Tibial nerve (tissue), 4 donors: Measurements from ENCODE around the gene CDH4. TPM values are rescaled to one million over a fixed set of nuclear protein-coding genes. Genes with fewer than 3 reads are reported as not detected.

ENCODE experiments used
- DNase-seq, 2 donors: peaks; one replicate each; pipeline ENCODE4 v3.0.0-alpha.2; 2019; ENCODE audit warnings: low spot score in 2 of 2
- H3K27ac ChIP-seq, 4 donors: fragments of 200-600 bp; sonication (generic) in 3 of 4; one replicate each; pipeline ENCODE4 v1.5.1; 2017 to 2019; ENCODE audit warnings: mild to moderate bottlenecking in 1 of 4
- H3K27me3 ChIP-seq, 2 donors: fragments of 200-600 bp; sonication (generic) in 1 of 2; one replicate each; pipeline versions ENCODE4 v1.5.1 to v1.6.0; 2017 to 2019
- H3K36me3 ChIP-seq, 3 donors: fragments of 200-600 bp; sonication (generic); one replicate each; pipeline ENCODE4 v1.5.1; 2018 to 2019
- H3K4me1 ChIP-seq, 4 donors: fragments of 200-600 bp; sonication (generic) in 3 of 4; one replicate each; pipeline ENCODE4 v1.5.1; 2017 to 2019
- H3K4me3 ChIP-seq, 4 donors: fragments of 200-600 bp; sonication (generic) in 3 of 4; one replicate each; pipeline ENCODE4 v1.5.1; 2017 to 2019; ENCODE audit warnings: mild to moderate bottlenecking in 1 of 4, moderate library complexity in 1 of 4
- H3K9me3 ChIP-seq, 4 donors: fragments of 200-600 bp; sonication (generic) in 3 of 4; one replicate each; pipeline ENCODE4 v1.5.1; 2017 to 2019
- EP300 ChIP-seq, 2 donors: sonication (generic); formaldehyde crosslinking; IDR thresholded peaks; one replicate each; pipeline ENCODE4 v1.6.1; 2017; ENCODE audit warnings: antibody characterized with exemption in 2 of 2, mild to moderate bottlenecking in 1 of 2
- POLR2A ChIP-seq, 2 donors: fragments of 450-650 bp; IDR thresholded peaks; one replicate each; pipeline ENCODE4 v1.6.1; 2017; ENCODE audit warnings: antibody characterized with exemption in 2 of 2, mild to moderate bottlenecking in 2 of 2, moderate library complexity in 2 of 2
- WGBS, 2 donors: methylation state at CpG; one replicate each; pipeline ENCODE4 v1.1.5; 2018; 5-methylcytosine and 5-hydroxymethylcytosine counted together
- total RNA-seq, 4 donors: library from RNA; depleted of rRNA; stranded (reverse); fragments of >200 nt; gene quantifications; one replicate each; pipeline ENCODE4 v1.1.0, GENCODE V29; 2016
- TF ChIP-seq, protein P1 (sequence below), 5 experiments: fragments of 200-600 bp in 3 of 5; fragments of 450-650 bp in 2 of 5; sonication (generic) in 3 of 5; IDR thresholded peaks; one replicate each; pipeline ENCODE4 v1.5.1; 2016 to 2019; ENCODE audit warnings: antibody characterized with exemption in 5 of 5, mild to moderate bottlenecking in 3 of 5, moderate library complexity in 2 of 5

The CDH4 gene
- total RNA-seq, 4 donors from 2014 or later: 0.78 to 2.3 (median 1.0) TPM

DNA sequence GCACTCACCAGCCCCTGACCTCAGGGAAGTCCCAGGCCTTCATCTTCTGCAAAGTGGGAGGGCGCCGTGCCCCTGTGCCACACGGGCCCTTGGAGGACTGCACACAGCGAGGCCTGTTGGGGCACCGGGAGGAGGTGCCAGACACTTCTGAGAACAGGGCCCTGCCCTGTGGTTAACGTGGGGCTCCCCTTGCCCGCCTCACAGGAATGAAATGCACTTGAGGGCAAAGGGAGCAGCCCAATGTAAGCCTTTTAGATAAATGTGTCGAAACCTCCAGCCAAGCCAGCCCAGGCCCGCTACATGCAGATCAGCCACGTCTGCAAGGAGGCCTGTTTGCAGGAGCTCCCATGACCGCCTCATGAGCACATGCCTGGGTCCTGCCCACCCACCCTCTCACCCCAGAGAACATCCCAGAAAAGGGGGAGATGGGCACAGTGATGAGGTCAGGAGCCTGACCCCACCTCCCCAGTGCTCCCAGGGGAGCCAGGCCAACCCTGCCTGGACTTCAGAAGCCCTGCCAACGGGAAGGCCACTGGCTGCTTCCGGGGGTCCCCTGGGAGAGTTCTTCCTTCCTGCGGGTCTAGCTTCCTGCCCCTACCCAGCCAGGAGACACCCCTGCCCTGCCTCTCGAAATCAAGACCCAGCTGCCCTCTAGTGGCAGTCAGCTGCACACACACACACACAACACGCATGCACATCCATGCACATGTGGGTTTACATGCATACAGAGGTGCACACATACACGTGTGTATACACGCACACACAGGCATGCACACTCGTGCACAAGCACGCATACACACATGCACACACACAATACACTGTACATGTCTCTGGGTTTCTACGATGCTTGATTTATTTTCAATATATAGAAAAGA lies 634.9 kb downstream of the CDH4 start:
- 49 to 56% methylated on average over 18 to 21 of the region's 21 CpGs for WGBS, 2 donors
- peak in 1 of 2 donors; percentile 27 for DNase-seq

DNA sequence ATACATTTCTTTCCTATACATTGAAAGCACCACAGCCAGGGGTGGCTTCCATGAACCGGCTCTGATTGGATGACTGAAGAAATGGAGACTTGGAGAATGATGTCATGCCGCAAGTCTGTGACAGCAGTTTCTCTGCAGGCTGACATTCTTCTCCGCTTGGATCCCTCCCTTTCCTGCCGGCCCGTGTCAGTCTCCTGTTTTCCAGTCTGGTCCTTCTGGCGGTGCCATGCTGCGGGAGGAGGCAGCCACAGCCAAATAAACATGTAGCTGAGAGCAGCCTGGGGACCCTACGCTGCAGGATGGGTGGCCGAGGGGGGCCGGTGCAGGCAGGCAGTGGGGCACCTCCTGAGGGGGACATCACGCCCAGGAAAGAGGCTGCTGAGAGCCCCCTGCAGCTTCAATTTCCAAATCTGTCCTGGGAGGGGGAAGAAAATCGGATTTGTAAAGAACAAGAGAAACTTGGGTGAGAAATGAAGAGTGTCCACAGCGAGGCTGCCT lies 635.6 kb downstream of the CDH4 start:
- Histone ChIP-seq H3K4me1 (peaks cover 0 to 19% (median 0%) of the 10 kb centered on the region in 4 donors), H3K4me3 (no peak overlapping the region), H3K27ac (no peak overlapping the region), H3K36me3 (no peaks in the 10 kb centered on the region), H3K9me3 (peaks cover 0 to 12% (median 0%) of the 10 kb centered on the region in 4 donors), H3K27me3 (no peaks in the 10 kb centered on the region)
- no peak for DNase-seq
- 70 to 71% methylated on average over 13 of the region's 13 CpGs for WGBS, 2 donors
- no peak for TF ChIP-seq EP300 (IDR thresholded peaks at IDR 0.05)
- no peak for TF ChIP-seq POLR2A (IDR thresholded peaks at IDR 0.05)
- TF ChIP-seq, protein P1, sequence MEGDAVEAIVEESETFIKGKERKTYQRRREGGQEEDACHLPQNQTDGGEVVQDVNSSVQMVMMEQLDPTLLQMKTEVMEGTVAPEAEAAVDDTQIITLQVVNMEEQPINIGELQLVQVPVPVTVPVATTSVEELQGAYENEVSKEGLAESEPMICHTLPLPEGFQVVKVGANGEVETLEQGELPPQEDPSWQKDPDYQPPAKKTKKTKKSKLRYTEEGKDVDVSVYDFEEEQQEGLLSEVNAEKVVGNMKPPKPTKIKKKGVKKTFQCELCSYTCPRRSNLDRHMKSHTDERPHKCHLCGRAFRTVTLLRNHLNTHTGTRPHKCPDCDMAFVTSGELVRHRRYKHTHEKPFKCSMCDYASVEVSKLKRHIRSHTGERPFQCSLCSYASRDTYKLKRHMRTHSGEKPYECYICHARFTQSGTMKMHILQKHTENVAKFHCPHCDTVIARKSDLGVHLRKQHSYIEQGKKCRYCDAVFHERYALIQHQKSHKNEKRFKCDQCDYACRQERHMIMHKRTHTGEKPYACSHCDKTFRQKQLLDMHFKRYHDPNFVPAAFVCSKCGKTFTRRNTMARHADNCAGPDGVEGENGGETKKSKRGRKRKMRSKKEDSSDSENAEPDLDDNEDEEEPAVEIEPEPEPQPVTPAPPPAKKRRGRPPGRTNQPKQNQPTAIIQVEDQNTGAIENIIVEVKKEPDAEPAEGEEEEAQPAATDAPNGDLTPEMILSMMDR (IDR thresholded peaks at IDR 0.05): no peak

More for the DNA sequence above, 634.9 kb downstream of the CDH4 start:
- peaks cover 0 to 19% (median 0%) of the 10 kb centered on the region in 4 donors for H3K4me1 ChIP-seq
- peaks cover 0 to 6% (median 0%) of the 10 kb centered on the region in 4 donors for H3K9me3 ChIP-seq
- no peaks in the 10 kb centered on the region for H3K36me3 ChIP-seq
- H3K27ac ChIP-seq: no peak overlapping the region
- H3K4me3 ChIP-seq: no peak overlapping the region
- TF ChIP-seq, protein P1 (IDR thresholded peaks at IDR 0.05): peak; percentile 47 to 71 (median 53)
- TF ChIP-seq EP300 (IDR thresholded peaks at IDR 0.05) (no peak), POLR2A (IDR thresholded peaks at IDR 0.05) (no peak)
- no peaks in the 10 kb centered on the region for H3K27me3 ChIP-seq

- 92 to 93% methylated on average over 16 to 17 of the region's 19 CpGs for WGBS, 2 donors
- H3K27ac ChIP-seq: no peak overlapping the region
- peaks cover 0 to 13% (median 0%) of the 10 kb centered on the region in 4 donors for H3K9me3 ChIP-seq
Measured at GRCh38 chr20:61888101-61888865, 636.2 kb downstream of the CDH4 start.

DNA sequence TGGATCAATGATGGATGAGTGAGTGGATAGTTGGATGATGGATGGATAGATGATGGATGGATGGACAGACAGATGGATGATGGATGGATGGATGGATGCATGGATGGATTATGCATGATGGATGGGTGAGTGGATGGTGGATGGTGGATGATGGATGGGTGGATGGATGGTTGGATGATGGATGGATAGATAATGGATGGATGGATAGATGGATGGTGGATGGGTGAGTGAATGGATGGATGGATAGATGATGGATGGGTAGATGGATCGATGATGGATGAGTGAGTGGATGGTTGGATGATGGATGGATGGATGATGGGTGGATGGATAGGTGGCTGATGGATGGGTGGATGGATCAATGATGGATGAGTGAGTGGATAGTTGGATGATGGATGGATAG lies 637.6 kb downstream of the CDH4 start:
- TF ChIP-seq POLR2A (IDR thresholded peaks at IDR 0.05): no peak
- TF ChIP-seq EP300 (IDR thresholded peaks at IDR 0.05): no peak
- TF ChIP-seq, protein P1 (IDR thresholded peaks at IDR 0.05): no peak
- H3K27ac ChIP-seq: no peak overlapping the region
- WGBS, 2 donors: 85 to 96% methylated on average over 1 of the region's 1 CpG
- peaks cover 0 to 13% (median 0%) of the 10 kb centered on the region in 4 donors for H3K9me3 ChIP-seq
- H3K27me3 ChIP-seq: no peaks in the 10 kb centered on the region
- no peak for DNase-seq
- H3K4me1 ChIP-seq: peaks cover 0 to 4% (median 0%) of the 10 kb centered on the region in 4 donors
- H3K4me3 ChIP-seq: no peak overlapping the region
- H3K36me3 ChIP-seq: no peaks in the 10 kb centered on the region

More at GRCh38 chr20:61888101-61888865, 636.2 kb downstream of the CDH4 start:
- TF ChIP-seq POLR2A (IDR thresholded peaks at IDR 0.05): no peak
- TF ChIP-seq, protein P1 (IDR thresholded peaks at IDR 0.05): no peak
- TF ChIP-seq EP300 (IDR thresholded peaks at IDR 0.05): no peak
- H3K4me3 ChIP-seq: no peak overlapping the region
- H3K4me1 ChIP-seq: peaks cover 0 to 17% (median 0%) of the 10 kb centered on the region in 4 donors
- no peaks in the 10 kb centered on the region for H3K27me3 ChIP-seq
- DNase-seq: no peak
- H3K36me3 ChIP-seq: no peaks in the 10 kb centered on the region
